GM12873 (cell line): ENCODE data around the gene KAZN.

ENCODE experiments used
- TF ChIP-seq, protein P1 (sequence below): IDR thresholded peaks from 2 replicates; pipeline ENCODE4 v1.5.1; 2012; ENCODE audit warnings: low read depth, mild to moderate bottlenecking, moderate library complexity, low read length, control low read depth; ENCODE audit not compliant: insufficient read depth; ENCODE audit errors: missing control alignments

Gene KAZN

DNA sequence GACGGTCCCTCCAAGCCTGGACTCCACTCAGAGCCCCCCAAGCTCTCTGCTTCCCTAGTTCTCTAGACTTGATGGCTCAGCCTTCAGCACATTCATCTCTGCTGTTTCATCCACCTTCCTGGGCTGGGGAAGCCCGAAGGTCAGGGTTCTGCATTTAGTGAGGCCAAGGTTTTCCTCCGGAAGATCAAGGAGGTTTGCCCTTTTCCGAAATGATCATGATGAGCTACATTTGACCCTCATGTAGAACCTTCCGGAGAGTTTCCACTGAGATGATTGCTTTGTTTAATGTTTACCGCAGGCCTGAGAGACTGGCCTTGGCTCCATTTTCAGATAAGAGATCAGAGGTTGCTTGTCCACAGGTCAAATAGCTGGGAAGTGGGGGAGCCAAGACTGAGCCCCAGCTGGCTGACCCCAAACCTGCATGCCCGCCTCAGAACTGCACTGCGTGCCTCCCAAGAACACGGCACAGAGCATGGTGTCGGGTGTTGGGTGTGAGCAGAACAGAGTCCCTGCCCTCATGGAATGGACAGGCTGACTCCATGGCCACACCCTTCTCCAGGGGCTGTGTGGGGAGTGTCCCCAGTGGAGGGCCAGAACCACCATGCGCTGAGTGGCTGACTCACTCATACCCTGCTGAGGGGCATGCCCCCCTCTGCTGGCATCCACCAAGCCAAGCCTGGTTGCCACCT, 354.3 kb downstream of the KAZN start:
- TF ChIP-seq, protein P1, sequence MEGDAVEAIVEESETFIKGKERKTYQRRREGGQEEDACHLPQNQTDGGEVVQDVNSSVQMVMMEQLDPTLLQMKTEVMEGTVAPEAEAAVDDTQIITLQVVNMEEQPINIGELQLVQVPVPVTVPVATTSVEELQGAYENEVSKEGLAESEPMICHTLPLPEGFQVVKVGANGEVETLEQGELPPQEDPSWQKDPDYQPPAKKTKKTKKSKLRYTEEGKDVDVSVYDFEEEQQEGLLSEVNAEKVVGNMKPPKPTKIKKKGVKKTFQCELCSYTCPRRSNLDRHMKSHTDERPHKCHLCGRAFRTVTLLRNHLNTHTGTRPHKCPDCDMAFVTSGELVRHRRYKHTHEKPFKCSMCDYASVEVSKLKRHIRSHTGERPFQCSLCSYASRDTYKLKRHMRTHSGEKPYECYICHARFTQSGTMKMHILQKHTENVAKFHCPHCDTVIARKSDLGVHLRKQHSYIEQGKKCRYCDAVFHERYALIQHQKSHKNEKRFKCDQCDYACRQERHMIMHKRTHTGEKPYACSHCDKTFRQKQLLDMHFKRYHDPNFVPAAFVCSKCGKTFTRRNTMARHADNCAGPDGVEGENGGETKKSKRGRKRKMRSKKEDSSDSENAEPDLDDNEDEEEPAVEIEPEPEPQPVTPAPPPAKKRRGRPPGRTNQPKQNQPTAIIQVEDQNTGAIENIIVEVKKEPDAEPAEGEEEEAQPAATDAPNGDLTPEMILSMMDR = no peak

DNA sequence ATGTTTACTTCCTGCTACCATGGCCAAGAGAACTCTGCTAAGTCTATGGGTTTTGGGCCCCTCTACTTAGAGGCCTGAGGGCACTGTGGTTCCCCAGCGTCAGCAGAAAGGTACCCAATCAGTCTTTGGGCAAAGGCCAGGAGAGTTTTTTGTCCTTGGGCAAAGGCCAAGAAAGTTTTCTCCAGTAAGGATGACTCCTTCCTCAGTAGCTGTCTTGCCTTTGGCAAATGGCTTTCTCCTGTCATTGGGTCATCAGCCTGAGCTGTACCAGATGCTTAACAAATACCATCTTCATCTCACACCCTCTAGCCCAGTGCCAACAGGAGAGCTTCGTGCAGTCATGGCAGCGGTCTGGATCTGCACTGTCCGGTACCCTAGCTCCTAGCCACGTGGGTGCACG, 355.7 kb downstream of the KAZN start:
- TF ChIP-seq, protein P1 = no peak

DNA sequence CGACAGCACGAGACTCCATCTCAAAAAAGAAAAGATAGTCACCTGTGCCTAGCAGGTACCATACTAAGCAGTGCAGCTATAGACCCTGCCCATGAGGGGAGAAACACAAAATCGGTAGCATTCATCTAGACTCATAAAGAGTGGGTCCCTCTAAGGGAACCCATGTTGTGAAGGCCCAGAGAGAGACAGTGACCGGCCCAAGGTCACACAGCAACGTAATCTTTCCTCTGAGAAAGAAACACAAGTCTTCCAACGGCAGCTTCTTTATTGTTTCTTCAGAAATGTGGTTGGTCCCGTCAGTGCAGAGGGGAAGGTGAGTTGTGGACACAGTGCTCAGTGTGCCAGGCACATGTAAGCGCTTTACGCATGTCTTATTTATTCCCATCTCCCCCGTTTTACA, 356.4 kb downstream of the KAZN start:
- TF ChIP-seq, protein P1 = no peak

DNA sequence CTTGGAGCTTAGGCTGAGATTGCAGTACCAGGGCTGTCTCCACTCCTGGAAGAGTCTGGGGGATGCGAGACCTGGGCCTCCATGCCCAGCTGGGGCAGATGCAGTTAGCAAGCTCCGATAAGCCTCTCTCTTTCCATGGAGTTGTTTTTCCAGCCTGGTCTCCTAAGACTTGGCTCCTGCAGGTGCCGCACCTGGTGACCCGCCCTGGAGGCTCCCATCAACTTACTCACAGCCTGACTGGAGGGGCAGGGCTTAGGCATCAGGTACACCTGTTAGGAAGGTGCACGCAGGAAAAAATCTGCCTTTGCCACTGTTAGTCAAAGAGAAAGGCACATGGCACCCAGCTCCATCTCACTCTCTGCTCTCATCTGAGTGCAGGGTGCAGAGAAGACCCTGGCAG, 356.9 kb downstream of the KAZN start:
- TF ChIP-seq, protein P1 = no peak

- TF ChIP-seq, protein P1 = no peak
These were observed 357.5 kb downstream of the KAZN start for GRCh38 chr1:14955976-14956375.

GRCh38 chr1:14956579-14957195, 358.2 kb downstream of the KAZN start:
- TF ChIP-seq, protein P1 = no peak

DNA sequence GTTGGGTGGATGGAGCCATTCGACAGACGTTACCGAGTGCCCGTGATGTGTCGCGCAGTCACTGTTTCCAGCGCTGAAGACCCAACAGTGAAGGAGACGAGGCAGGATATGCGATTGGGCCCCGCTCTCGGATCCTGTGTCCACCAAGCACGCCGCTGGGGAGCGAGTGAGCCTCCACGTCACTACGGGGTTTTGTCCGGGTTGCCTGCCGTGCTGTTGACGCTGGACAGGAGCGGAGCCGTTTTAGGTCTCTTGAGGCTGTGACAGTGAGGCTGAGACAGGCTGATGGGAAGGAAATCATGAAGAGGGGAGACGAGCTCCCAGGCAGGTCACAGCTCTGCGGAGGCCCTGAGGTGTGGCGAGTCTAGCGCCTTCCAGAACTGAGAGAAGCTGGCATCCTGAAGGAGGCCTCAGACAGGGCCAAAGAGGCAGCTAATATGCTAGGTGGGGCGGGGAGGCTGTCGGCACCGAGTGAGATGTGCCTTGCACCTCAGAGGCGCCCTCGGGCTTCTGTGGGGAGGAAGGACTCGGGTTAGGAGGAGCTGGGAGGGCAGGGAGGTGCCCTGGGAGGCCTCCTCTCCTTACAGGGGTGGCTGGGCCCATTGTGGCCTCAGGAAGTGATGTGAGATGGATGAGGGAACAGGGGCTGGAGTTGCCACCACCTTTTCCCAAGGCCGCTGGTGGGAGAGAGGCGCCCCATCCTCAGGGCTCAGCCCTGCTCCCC, 359.1 kb downstream of the KAZN start:
- TF ChIP-seq, protein P1 = no peak
